SH-SY5Y (cell line): Measurements from ENCODE around the gene LAMC2.

ENCODE experiments used
- GATA2 ChIP-seq: IDR thresholded peaks from 2 replicates; pipeline ENCODE4 v1.6.1; 2011; ENCODE audit warnings: mild to moderate bottlenecking, low read depth, low read length
- GATA3 ChIP-seq: IDR thresholded peaks from 2 replicates; pipeline ENCODE4 v1.6.1; 2011; ENCODE audit warnings: low read depth, mild to moderate bottlenecking, low read length, moderate library complexity

GRCh38 chr1:183277821-183278738 lies 92.0 kb downstream of the LAMC2 start:
- TF ChIP-seq GATA2 (no peak), GATA3 (no peak)
